ENCODE results near the gene KCNQ1.

Gene KCNQ1

GRCh38 chr11:2432628-2433071 is 12.2 kb upstream of the KCNQ1 start:
- Histone ChIP-seq H3K9me2 (ENCODE audit: low read depth, low read length) (no peaks in the 10 kb centered on the region), H3K36me3 (ENCODE audit: insufficient read depth, low read length) (no peaks in the 10 kb centered on the region), H3K79me2 (ENCODE audit: insufficient read depth, low read length) (no peaks in the 10 kb centered on the region), H3K4me3 (ENCODE audit: low read depth, low read length, poor library complexity, severe bottlenecking) (no peak overlapping the region), H3K4me2 (ENCODE audit: low read length) (no peak overlapping the region), H2AFZ (ENCODE audit: low read length) (no peak overlapping the region), H4K20me1 (ENCODE audit: insufficient read depth, low read length) (no peaks in the 10 kb centered on the region), H3K27ac (ENCODE audit: low read depth, low read length, poor library complexity, severe bottlenecking) (no peak overlapping the region), H3F3A (ENCODE audit: insufficient read depth, low read length) (no peaks in the 10 kb centered on the region), H3K9ac (ENCODE audit: low read length) (no peak overlapping the region), H3K4me1 (ENCODE audit: insufficient read depth, low read length, severe bottlenecking) (no peaks in the 10 kb centered on the region), H3K27me3 (ENCODE audit: insufficient read depth, low read length) (no peaks in the 10 kb centered on the region), H3K9me3 (ENCODE audit: low read length) (no peaks in the 10 kb centered on the region)
- no peak for TF ChIP-seq EZH2 (IDR thresholded peaks at IDR 0.05; ENCODE audit: borderline replicate concordance, low read length)

GRCh38 chr11:2433106-2433925 is 11.5 kb upstream of the KCNQ1 start:
- Histone ChIP-seq H3K9ac (ENCODE audit: low read length) (no peak overlapping the region), H3K4me2 (ENCODE audit: low read length) (no peak overlapping the region), H3K9me3 (ENCODE audit: low read length) (no peaks in the 10 kb centered on the region), H3K9me2 (ENCODE audit: low read depth, low read length) (no peaks in the 10 kb centered on the region), H3K27ac (ENCODE audit: low read depth, low read length, poor library complexity, severe bottlenecking) (no peak overlapping the region), H2AFZ (ENCODE audit: low read length) (no peak overlapping the region), H4K20me1 (ENCODE audit: insufficient read depth, low read length) (no peaks in the 10 kb centered on the region), H3K4me3 (ENCODE audit: low read depth, low read length, poor library complexity, severe bottlenecking) (no peak overlapping the region), H3K36me3 (ENCODE audit: insufficient read depth, low read length) (no peaks in the 10 kb centered on the region), H3K4me1 (ENCODE audit: insufficient read depth, low read length, severe bottlenecking) (no peaks in the 10 kb centered on the region), H3K27me3 (ENCODE audit: insufficient read depth, low read length) (no peaks in the 10 kb centered on the region), H3F3A (ENCODE audit: insufficient read depth, low read length) (no peaks in the 10 kb centered on the region), H3K79me2 (ENCODE audit: insufficient read depth, low read length) (no peaks in the 10 kb centered on the region)
- TF ChIP-seq CTCF (IDR thresholded peaks at IDR 0.05; ENCODE audit: low read length): no peak
- TF ChIP-seq EZH2 (IDR thresholded peaks at IDR 0.05; ENCODE audit: borderline replicate concordance, low read length): no peak

DNA sequence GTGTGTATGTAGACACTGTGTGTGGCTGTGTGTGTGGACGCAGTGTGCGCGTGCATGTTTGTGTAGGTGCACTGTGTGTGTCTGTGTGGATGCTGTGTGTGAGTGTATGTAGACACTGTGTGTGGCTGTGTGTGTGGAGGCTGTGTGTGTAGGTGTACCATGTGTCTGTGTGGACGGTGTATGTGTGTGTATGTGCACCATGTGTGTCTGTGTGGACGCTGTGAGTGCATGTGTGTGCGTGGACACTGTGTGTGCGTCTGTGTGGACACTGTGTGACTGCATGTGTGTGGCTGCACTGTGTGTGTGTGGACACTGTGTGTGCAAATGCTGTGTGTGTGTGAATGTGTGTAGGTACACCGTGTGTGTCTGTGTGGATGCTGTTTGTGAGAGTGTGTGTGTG is 10.8 kb upstream of the KCNQ1 start:
- no peak overlapping the region for H3K27ac ChIP-seq (ENCODE audit: low read depth, low read length, poor library complexity, severe bottlenecking)
- H3K9ac ChIP-seq (ENCODE audit: low read length): no peak overlapping the region
- no peaks in the 10 kb centered on the region for H3F3A ChIP-seq (ENCODE audit: insufficient read depth, low read length)
- H3K27me3 ChIP-seq (ENCODE audit: insufficient read depth, low read length): no peaks in the 10 kb centered on the region
- H2AFZ ChIP-seq (ENCODE audit: low read length): no peak overlapping the region
- no peak overlapping the region for H3K4me3 ChIP-seq (ENCODE audit: low read depth, low read length, poor library complexity, severe bottlenecking)
- no peaks in the 10 kb centered on the region for H3K36me3 ChIP-seq (ENCODE audit: insufficient read depth, low read length)
- H3K79me2 ChIP-seq (ENCODE audit: insufficient read depth, low read length): no peaks in the 10 kb centered on the region
- H3K9me2 ChIP-seq (ENCODE audit: low read depth, low read length): no peaks in the 10 kb centered on the region
- H3K9me3 ChIP-seq (ENCODE audit: low read length): no peaks in the 10 kb centered on the region
- H3K4me2 ChIP-seq (ENCODE audit: low read length): no peak overlapping the region
- H4K20me1 ChIP-seq (ENCODE audit: insufficient read depth, low read length): no peaks in the 10 kb centered on the region
- TF ChIP-seq EZH2 (IDR thresholded peaks at IDR 0.05; ENCODE audit: borderline replicate concordance, low read length) (no peak), CTCF (IDR thresholded peaks at IDR 0.05; ENCODE audit: low read length) (no peak)
- no peaks in the 10 kb centered on the region for H3K4me1 ChIP-seq (ENCODE audit: insufficient read depth, low read length, severe bottlenecking)
